ENCODE measurements around the gene CHAC2. TPM values are rescaled to one million over a fixed set of nuclear protein-coding genes. Genes with fewer than 3 reads are reported as not detected.

The CHAC2 gene
- total RNA-seq, 1 experiment from 2014 or later: 8.4 TPM

DNA sequence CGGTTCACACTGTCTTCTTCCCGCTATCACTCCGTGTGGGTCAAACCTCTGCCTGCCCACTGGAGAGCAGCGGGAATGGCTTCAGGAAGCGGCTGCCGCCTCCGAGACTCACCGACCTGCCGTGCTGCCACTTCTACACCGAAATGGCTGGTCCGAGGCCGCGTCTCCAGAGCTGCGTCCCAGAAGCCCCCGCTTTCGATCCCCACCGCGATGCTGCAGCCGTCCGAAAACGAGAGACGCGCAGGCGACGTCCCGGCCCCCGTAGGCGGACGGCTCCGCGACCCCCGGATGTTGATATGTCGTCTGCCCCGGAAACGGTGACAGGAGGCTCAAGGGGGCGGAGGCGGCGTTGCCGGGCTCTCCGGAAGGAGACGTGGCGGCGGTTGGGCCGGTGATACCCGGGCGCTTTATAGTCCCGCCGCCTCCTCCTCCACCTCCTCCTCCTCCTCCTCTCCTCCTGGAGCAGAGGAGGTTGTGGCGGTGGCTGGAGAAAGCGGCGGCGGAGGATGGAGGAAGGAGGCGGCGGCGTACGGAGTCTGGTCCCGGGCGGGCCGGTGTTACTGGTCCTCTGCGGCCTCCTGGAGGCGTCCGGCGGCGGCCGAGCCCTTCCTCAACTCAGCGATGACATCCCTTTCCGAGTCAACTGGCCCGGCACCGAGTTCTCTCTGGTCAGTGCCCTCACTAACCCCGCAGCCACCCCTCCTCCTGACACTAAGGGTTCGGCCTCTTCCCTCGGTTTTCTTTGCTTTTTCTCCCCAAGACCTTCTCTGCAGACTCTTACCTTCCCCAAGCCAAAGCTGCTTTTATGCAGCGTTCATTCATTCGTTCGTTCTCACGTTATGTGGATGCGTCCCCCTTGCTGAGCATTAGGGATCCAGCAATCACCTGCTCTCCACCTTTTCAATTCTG, 19.4 kb downstream of the CHAC2 start, which contains the start of the genes ASB3 and ERLEC1 (continued):
- TF ChIP-seq TCF7L2 (IDR thresholded peaks at IDR 0.05; ENCODE audit: borderline replicate concordance, extremely low read depth, insufficient read depth, insufficient read length) (peak; percentile 75), SRF (IDR thresholded peaks at IDR 0.05; ENCODE audit: low read depth) (no peak), ZFX (IDR thresholded peaks at IDR 0.05) (peak; percentile 67), CEBPB (IDR thresholded peaks at IDR 0.05; ENCODE audit: low read depth) (no peak)

DNA sequence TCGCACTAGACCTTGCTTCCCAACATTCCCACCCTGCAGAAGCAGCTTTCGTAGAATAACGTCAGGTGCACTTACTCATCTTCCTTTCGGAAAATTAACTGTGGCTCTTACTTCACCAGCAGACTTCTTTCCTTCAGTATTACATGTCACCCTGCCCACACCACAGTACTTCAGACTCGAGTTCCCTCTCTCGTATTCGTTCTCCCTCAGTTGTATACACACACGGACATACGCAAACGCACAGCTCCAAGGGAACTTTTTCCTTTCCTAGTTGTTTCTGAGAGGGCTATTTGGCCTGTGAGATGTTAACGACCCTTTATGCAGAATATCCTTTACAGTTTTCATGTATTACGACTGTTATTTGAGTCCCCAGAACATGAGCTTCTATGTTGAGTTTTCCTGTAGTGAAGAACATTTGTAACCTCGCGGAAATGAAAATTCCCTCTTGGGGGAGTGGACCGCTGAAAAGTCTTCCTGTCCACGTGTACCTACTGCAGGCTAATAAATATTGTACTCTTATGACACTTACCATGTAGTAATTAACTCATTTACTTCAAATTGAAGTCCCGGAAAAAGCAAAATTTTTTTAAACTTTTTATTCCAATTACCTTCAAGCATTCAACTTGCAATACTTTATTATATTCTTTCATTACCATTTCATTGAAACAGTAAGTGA, 20.1 kb downstream of the CHAC2 start:
- H3K9me3 ChIP-seq (ENCODE audit: control insufficient read depth in 1 of 2, insufficient read depth in 1 of 2, low read depth in 1 of 2, low read length in 2 of 2): no peaks in the 10 kb centered on the region
- H3K79me2 ChIP-seq (ENCODE audit: insufficient read depth, low read length): peaks cover 84% of the 10 kb centered on the region
- no peak overlapping the region for H2AFZ ChIP-seq (ENCODE audit: low read depth, low read length, poor library complexity, severe bottlenecking)
- ATAC-seq (peak; percentile 6; the same call in 1 of the 2 replicates), DNase-seq (ENCODE audit: low read depth, low spot score) (no peak)
- peak overlapping the region; percentile 83 for H3K4me2 ChIP-seq (ENCODE audit: low read length)
- BruUV-seq (replicated peaks): TSS peak; percentile 65
- H3K9ac ChIP-seq (ENCODE audit: low read length): peak overlapping the region; percentile 92
- no peaks in the 10 kb centered on the region for H4K20me1 ChIP-seq (ENCODE audit: insufficient read depth)
- H3K27me3 ChIP-seq (ENCODE audit: insufficient read depth, low read length): no peaks in the 10 kb centered on the region
- ChIA-PET CTCF (no interaction called here), POLR2A (interaction anchor here (1.5 kb wide), 1 partner anchor 20 kb away, joined by 4 read pairs; the partner anchor contains the start of gene CHAC2), RAD21 (ENCODE audit: low non-redundant PET in 1 of 2, low total read pairs in 2 of 2, uncharacterized antibody in 2 of 2, unreplicated experiment in 2 of 2) (no interaction called here)
- intact Hi-C loops (cut with micrococcal nuclease): no loop called here
- H3K9me2 ChIP-seq (ENCODE audit: insufficient read depth): no peaks in the 10 kb centered on the region
- H3K27ac ChIP-seq (ENCODE audit: low read depth, low read length): peak overlapping the region; percentile 67
- peaks cover 9 to 21% of the 10 kb centered on the region in 2 experiments; a peak in 3 of 4 replicates for H3K4me1 ChIP-seq (ENCODE audit: control insufficient read depth in 1 of 2, insufficient read depth in 2 of 2, low read length in 2 of 2)
- peak overlapping the region; percentile 64 to 100 for H3K4me3 ChIP-seq (replicated peaks in 1 of 2; ENCODE audit: low read depth in 1 of 2, low read length in 2 of 2)
- H3K36me3 ChIP-seq (ENCODE audit: control insufficient read depth in 1 of 2, insufficient read depth in 2 of 2, low read length in 2 of 2): no peaks in the 10 kb centered on the region
- no peak for TF ChIP-seq ZFX (IDR thresholded peaks at IDR 0.05)
- no peak for TF ChIP-seq EGR1 (IDR thresholded peaks at IDR 0.05; ENCODE audit: low read depth)
- TF ChIP-seq EZH2 (IDR thresholded peaks at IDR 0.05): no peak
- TF ChIP-seq, protein P1, sequence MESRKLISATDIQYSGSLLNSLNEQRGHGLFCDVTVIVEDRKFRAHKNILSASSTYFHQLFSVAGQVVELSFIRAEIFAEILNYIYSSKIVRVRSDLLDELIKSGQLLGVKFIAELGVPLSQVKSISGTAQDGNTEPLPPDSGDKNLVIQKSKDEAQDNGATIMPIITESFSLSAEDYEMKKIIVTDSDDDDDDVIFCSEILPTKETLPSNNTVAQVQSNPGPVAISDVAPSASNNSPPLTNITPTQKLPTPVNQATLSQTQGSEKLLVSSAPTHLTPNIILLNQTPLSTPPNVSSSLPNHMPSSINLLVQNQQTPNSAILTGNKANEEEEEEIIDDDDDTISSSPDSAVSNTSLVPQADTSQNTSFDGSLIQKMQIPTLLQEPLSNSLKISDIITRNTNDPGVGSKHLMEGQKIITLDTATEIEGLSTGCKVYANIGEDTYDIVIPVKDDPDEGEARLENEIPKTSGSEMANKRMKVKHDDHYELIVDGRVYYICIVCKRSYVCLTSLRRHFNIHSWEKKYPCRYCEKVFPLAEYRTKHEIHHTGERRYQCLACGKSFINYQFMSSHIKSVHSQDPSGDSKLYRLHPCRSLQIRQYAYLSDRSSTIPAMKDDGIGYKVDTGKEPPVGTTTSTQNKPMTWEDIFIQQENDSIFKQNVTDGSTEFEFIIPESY (IDR thresholded peaks at IDR 0.05; ENCODE audit: extremely low read depth, insufficient replicate concordance, low read length): no peak
- TF ChIP-seq, protein P2, sequence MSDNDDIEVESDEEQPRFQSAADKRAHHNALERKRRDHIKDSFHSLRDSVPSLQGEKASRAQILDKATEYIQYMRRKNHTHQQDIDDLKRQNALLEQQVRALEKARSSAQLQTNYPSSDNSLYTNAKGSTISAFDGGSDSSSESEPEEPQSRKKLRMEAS (IDR thresholded peaks at IDR 0.05): no peak
- TF ChIP-seq YY1 (IDR thresholded peaks at IDR 0.05; ENCODE audit: extremely low read depth, insufficient replicate concordance, low read depth, low read length): no peak
- TF ChIP-seq, protein P3, sequence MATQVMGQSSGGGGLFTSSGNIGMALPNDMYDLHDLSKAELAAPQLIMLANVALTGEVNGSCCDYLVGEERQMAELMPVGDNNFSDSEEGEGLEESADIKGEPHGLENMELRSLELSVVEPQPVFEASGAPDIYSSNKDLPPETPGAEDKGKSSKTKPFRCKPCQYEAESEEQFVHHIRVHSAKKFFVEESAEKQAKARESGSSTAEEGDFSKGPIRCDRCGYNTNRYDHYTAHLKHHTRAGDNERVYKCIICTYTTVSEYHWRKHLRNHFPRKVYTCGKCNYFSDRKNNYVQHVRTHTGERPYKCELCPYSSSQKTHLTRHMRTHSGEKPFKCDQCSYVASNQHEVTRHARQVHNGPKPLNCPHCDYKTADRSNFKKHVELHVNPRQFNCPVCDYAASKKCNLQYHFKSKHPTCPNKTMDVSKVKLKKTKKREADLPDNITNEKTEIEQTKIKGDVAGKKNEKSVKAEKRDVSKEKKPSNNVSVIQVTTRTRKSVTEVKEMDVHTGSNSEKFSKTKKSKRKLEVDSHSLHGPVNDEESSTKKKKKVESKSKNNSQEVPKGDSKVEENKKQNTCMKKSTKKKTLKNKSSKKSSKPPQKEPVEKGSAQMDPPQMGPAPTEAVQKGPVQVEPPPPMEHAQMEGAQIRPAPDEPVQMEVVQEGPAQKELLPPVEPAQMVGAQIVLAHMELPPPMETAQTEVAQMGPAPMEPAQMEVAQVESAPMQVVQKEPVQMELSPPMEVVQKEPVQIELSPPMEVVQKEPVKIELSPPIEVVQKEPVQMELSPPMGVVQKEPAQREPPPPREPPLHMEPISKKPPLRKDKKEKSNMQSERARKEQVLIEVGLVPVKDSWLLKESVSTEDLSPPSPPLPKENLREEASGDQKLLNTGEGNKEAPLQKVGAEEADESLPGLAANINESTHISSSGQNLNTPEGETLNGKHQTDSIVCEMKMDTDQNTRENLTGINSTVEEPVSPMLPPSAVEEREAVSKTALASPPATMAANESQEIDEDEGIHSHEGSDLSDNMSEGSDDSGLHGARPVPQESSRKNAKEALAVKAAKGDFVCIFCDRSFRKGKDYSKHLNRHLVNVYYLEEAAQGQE (IDR thresholded peaks at IDR 0.05; ENCODE audit: low read depth): no peak
- TF ChIP-seq, protein P4, sequence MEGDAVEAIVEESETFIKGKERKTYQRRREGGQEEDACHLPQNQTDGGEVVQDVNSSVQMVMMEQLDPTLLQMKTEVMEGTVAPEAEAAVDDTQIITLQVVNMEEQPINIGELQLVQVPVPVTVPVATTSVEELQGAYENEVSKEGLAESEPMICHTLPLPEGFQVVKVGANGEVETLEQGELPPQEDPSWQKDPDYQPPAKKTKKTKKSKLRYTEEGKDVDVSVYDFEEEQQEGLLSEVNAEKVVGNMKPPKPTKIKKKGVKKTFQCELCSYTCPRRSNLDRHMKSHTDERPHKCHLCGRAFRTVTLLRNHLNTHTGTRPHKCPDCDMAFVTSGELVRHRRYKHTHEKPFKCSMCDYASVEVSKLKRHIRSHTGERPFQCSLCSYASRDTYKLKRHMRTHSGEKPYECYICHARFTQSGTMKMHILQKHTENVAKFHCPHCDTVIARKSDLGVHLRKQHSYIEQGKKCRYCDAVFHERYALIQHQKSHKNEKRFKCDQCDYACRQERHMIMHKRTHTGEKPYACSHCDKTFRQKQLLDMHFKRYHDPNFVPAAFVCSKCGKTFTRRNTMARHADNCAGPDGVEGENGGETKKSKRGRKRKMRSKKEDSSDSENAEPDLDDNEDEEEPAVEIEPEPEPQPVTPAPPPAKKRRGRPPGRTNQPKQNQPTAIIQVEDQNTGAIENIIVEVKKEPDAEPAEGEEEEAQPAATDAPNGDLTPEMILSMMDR (IDR thresholded peaks at IDR 0.05 in 2 of 3, conservative IDR thresholded peaks at IDR 0.05 in 1 of 3; ENCODE audit: borderline replicate concordance in 1 of 3, insufficient read depth in 1 of 3, low read depth in 2 of 3, low read length in 2 of 3): no peak
- TF ChIP-seq, protein P5, sequence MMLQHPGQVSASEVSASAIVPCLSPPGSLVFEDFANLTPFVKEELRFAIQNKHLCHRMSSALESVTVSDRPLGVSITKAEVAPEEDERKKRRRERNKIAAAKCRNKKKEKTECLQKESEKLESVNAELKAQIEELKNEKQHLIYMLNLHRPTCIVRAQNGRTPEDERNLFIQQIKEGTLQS (IDR thresholded peaks at IDR 0.05): no peak
- no peak for TF ChIP-seq ELF1 (IDR thresholded peaks at IDR 0.05; ENCODE audit: borderline replicate concordance, low read depth)
- no peak for TF ChIP-seq JUND (IDR thresholded peaks at IDR 0.05)
